GM18526 (cell line): ENCODE measurements around the gene SPECC1.

ENCODE experiments used
- POLR2A ChIP-seq: IDR thresholded peaks from 3 replicates; pipeline ENCODE4 v1.6.1; 2011; ENCODE audit not compliant: insufficient read length; ENCODE audit errors: extremely low read depth

The SPECC1 gene

GRCh38 chr17:20159406-20160069 lies 150.4 kb downstream of the SPECC1 start:
- no peak for TF ChIP-seq POLR2A

- TF ChIP-seq POLR2A: no peak
Observed at GRCh38 chr17:20170085-20170484, 160.9 kb downstream of the SPECC1 start.

GRCh38 chr17:20171741-20172365 lies 162.7 kb downstream of the SPECC1 start:
- TF ChIP-seq POLR2A: no peak

- no peak for TF ChIP-seq POLR2A
Observed at GRCh38 chr17:20172376-20172775, 163.2 kb downstream of the SPECC1 start.

GRCh38 chr17:20173091-20173490 lies 163.9 kb downstream of the SPECC1 start:
- no peak for TF ChIP-seq POLR2A

GRCh38 chr17:20174588-20175265 lies 165.6 kb downstream of the SPECC1 start:
- no peak for TF ChIP-seq POLR2A

GRCh38 chr17:20179041-20179440 lies 169.9 kb downstream of the SPECC1 start:
- no peak for TF ChIP-seq POLR2A

GRCh38 chr17:20180661-20181060 lies 171.5 kb downstream of the SPECC1 start:
- no peak for TF ChIP-seq POLR2A

GRCh38 chr17:20184181-20184580 lies 175.0 kb downstream of the SPECC1 start:
- no peak for TF ChIP-seq POLR2A

GRCh38 chr17:20184977-20185619 lies 175.9 kb downstream of the SPECC1 start:
- TF ChIP-seq POLR2A: no peak

GRCh38 chr17:20187049-20187448 lies 177.9 kb downstream of the SPECC1 start:
- no peak for TF ChIP-seq POLR2A

GRCh38 chr17:20189302-20189701 lies 180.1 kb downstream of the SPECC1 start:
- TF ChIP-seq POLR2A: no peak

GRCh38 chr17:20189979-20190378 lies 180.8 kb downstream of the SPECC1 start:
- TF ChIP-seq POLR2A: no peak

- TF ChIP-seq POLR2A: no peak
Observed at GRCh38 chr17:20190605-20191004, 181.4 kb downstream of the SPECC1 start.

GRCh38 chr17:20191056-20191455 lies 181.9 kb downstream of the SPECC1 start:
- TF ChIP-seq POLR2A: no peak

GRCh38 chr17:20197272-20197926 lies 188.2 kb downstream of the SPECC1 start:
- no peak for TF ChIP-seq POLR2A
